Heart right ventricle (tissue), 16 donors: Measurements from ENCODE around the gene ALPP. TPM values are rescaled to one million over a fixed set of nuclear protein-coding genes. Genes with fewer than 3 reads are reported as not detected.
"Not testable (repeated sequence)": the region's sequence is repeated elsewhere in the genome, so short reads cannot be mapped to it uniquely, and the experiment has no call there.

ENCODE experiments used
- ATAC-seq, 8 donors: fragments of 200-7000 bp; cut with Tn5 transposase; one replicate each; pipeline ENCODE4 v1.9.1; 2020; ENCODE audit warnings: mild to moderate bottlenecking in 8 of 8, moderate library complexity in 8 of 8, moderate number of reproducible peaks in 1 of 8
- DNase-seq, 2 donors: peaks; one replicate each; pipeline ENCODE4 v3.0.0-alpha.2; 2020
- H3K27ac ChIP-seq, 10 donors: fragments of 200-600 bp; sonication (generic) in 2 of 10; one replicate each; pipeline versions ENCODE4 v1.5.0 to v1.8.0; 2020 to 2022; ENCODE audit warnings: mild to moderate bottlenecking in 3 of 10
- H3K27me3 ChIP-seq, 7 donors: fragments of 200-600 bp; one replicate each; pipeline ENCODE4 v1.8.0; 2021 to 2022; ENCODE audit warnings: mild to moderate bottlenecking in 2 of 7
- H3K36me3 ChIP-seq, 9 donors: fragments of 200-600 bp; sonication (generic) in 1 of 9; one replicate each; pipeline versions ENCODE4 v1.5.0 to v1.8.0; 2020 to 2022; ENCODE audit warnings: mild to moderate bottlenecking in 2 of 9
- H3K4me1 ChIP-seq, 9 donors: fragments of 200-600 bp; sonication (generic) in 1 of 9; one replicate each; pipeline versions ENCODE4 v1.5.0 to v1.8.0; 2020 to 2022; ENCODE audit warnings: mild to moderate bottlenecking in 4 of 9
- H3K4me3 ChIP-seq, 10 donors: fragments of 200-600 bp; sonication (generic) in 2 of 10; one replicate each; pipeline versions ENCODE4 v1.5.0 to v1.8.0; 2020 to 2022; ENCODE audit warnings: mild to moderate bottlenecking in 7 of 10, moderate library complexity in 2 of 10
- H3K9me3 ChIP-seq, 11 donors: fragments of 200-600 bp in 10 of 11; sonication (generic) in 2 of 11; one replicate each; pipeline versions ENCODE4 v1.5.0 to v1.8.0; 2013 to 2022; ENCODE audit warnings: mild to moderate bottlenecking in 2 of 11, control low read depth in 1 of 11, moderate library complexity in 1 of 11
- WGBS, 2 donors: extraction: QIAGEN DNeasy Blood & Tissue Kit; methylation state at CpG; one replicate each; pipeline ENCODE4 v1.1.7; 2013; ENCODE audit warnings: inconsistent platforms in 1 of 2; 5-methylcytosine and 5-hydroxymethylcytosine counted together
- intact Hi-C, 10 donors: fragments of 100-400 bp; cut with DNase I; formaldehyde crosslinking; loops; one replicate each; pipeline versions ENCODE4 v1.11.1 to v1.14.2; 2022
- polyA plus RNA-seq, 2 donors: library from polyadenylated mRNA; stranded (reverse); fragments of 200-250 nt; gene quantifications; one replicate each; pipeline ENCODE4 v1.2.3, GENCODE V29; 2013
- total RNA-seq, 10 donors: library from RNA; stranded (reverse); fragmentation: NEBNext Ultra II Directional in 3 of 10; extraction: Animal tissue kit (Norgen Biotek cat#: 25700) in 3 of 10; gene quantifications; one replicate each; pipeline versions ENCODE4 v1.2.1 to v1.2.4, GENCODE V29; 2021 to 2023
- TF ChIP-seq, protein P1 (sequence below), 9 donors: fragments of 200-600 bp; sonication (generic) in 2 of 9; IDR thresholded peaks; one replicate each; pipeline versions ENCODE4 v1.5.0 to v1.8.0; 2021 to 2022; ENCODE audit warnings: antibody characterized with exemption in 9 of 9, mild to moderate bottlenecking in 5 of 9, moderate library complexity in 1 of 9
- donor health status: Arrhythmogenic right ventricular cardiomyopathy.
- donor health status: ischemic (EF 13 %, LVEDD 7.1; RV severe dilation, severe dysfunction).
- donor health status: healthy with polysubstance abuse.
- donor health status: DM: no; HTN: yes; CAD: no.
- donor health status: DM: no; HTN: no; CAD: no.
- donor health status: ischemic (EF 25% LVEDD 6.9; RV normal size, moderate dysfunction).
- donor health status: ischemic (EF 25% LVEDD 5.7; RV mildly dilated, moderate dysfunction).
- donor health status: healthy.
- donor health status: DM: yes; HTN: yes; CAD: no.
- donor health status: Ischemic cardiomyopathy.
- donor health status: ischemic (EF 35%, LVEDD 5.7; RV mildly dilated, moderate dysfunction).
- donor health status: nonischemic (EF 11% LVEDD 7.7; RV severe dilation, severe dysfunction).
- donor health status: DM: yes; HTN: yes; CAD: no.
- donor health status: PGD.
- donor health status: ischemic (EF 29% LVEDD 5.4; RV normal size, mild dysfunction).
- donor health status: nonischemic (EF 23%, LVEDD 6.1; RV moderate dilation, normal function).

The ALPP gene
- total and polyA plus RNA-seq, 12 donors: not detected

GRCh38 chr2:232335859-232336215, 42.7 kb upstream of the ALPP start:
- 94% methylated on average over 4 of the region's 4 CpGs for WGBS, 2 donors
- TF ChIP-seq, protein P1, sequence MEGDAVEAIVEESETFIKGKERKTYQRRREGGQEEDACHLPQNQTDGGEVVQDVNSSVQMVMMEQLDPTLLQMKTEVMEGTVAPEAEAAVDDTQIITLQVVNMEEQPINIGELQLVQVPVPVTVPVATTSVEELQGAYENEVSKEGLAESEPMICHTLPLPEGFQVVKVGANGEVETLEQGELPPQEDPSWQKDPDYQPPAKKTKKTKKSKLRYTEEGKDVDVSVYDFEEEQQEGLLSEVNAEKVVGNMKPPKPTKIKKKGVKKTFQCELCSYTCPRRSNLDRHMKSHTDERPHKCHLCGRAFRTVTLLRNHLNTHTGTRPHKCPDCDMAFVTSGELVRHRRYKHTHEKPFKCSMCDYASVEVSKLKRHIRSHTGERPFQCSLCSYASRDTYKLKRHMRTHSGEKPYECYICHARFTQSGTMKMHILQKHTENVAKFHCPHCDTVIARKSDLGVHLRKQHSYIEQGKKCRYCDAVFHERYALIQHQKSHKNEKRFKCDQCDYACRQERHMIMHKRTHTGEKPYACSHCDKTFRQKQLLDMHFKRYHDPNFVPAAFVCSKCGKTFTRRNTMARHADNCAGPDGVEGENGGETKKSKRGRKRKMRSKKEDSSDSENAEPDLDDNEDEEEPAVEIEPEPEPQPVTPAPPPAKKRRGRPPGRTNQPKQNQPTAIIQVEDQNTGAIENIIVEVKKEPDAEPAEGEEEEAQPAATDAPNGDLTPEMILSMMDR (IDR thresholded peaks at IDR 0.05): no peak
- no peaks in the 10 kb centered on the region for H3K27me3 ChIP-seq
- intact Hi-C loops: loop anchor here in 1 of 10 donors (10.0 kb wide), 1 partner anchor 99 kb away; no protein-coding TSS in a partner anchor
- H3K9me3 ChIP-seq: no peaks in the 10 kb centered on the region
- ATAC-seq (no peak), DNase-seq (no peak)
- H3K4me1 ChIP-seq: peaks cover 0 to 4% (median 0%) of the 10 kb centered on the region in 9 donors
- H3K4me3 ChIP-seq: no peak overlapping the region
- no peak overlapping the region for H3K27ac ChIP-seq
- H3K36me3 ChIP-seq: peaks cover 0 to 27% (median 0%) of the 10 kb centered on the region in 9 donors

- intact Hi-C loops: loop anchor here in 1 of 10 donors (10.0 kb wide), 1 partner anchor 99 kb away; no protein-coding TSS in a partner anchor
- DNase-seq: no peak
- WGBS, 2 donors: 95 to 96% methylated on average over 15 of the region's 15 CpGs
These were observed 42.3 kb upstream of the ALPP start for GRCh38 chr2:232336241-232336736.

GRCh38 chr2:232336981-232337720, 41.4 kb upstream of the ALPP start:
- TF ChIP-seq, protein P1 (IDR thresholded peaks at IDR 0.05): no peak
- ATAC-seq (no peak), DNase-seq (no peak)
- Histone ChIP-seq H3K27me3 (no peaks in the 10 kb centered on the region), H3K36me3 (peaks cover 0 to 27% (median 0%) of the 10 kb centered on the region in 9 donors), H3K9me3 (no peaks in the 10 kb centered on the region), H3K27ac (no peak overlapping the region), H3K4me1 (no peaks in the 10 kb centered on the region), H3K4me3 (no peak overlapping the region)
- intact Hi-C loops: loop anchor here in 1 of 10 donors (10.0 kb wide), 1 partner anchor 98 kb away; no protein-coding TSS in a partner anchor
- WGBS, 2 donors: 88 to 91% methylated on average over 17 to 18 of the region's 18 CpGs

More at GRCh38 chr2:232336241-232336736, 42.3 kb upstream of the ALPP start:
- no peaks in the 10 kb centered on the region for H3K27me3 ChIP-seq
- no peaks in the 10 kb centered on the region for H3K9me3 ChIP-seq
- TF ChIP-seq, protein P1 (IDR thresholded peaks at IDR 0.05): no peak
- H3K36me3 ChIP-seq: peaks cover 0 to 27% (median 0%) of the 10 kb centered on the region in 9 donors
- ATAC-seq: no peak
- H3K4me1 ChIP-seq: peaks cover 0 to under 1% (median 0%) of the 10 kb centered on the region in 9 donors
- no peak overlapping the region for H3K27ac ChIP-seq
- H3K4me3 ChIP-seq: no peak overlapping the region

DNA sequence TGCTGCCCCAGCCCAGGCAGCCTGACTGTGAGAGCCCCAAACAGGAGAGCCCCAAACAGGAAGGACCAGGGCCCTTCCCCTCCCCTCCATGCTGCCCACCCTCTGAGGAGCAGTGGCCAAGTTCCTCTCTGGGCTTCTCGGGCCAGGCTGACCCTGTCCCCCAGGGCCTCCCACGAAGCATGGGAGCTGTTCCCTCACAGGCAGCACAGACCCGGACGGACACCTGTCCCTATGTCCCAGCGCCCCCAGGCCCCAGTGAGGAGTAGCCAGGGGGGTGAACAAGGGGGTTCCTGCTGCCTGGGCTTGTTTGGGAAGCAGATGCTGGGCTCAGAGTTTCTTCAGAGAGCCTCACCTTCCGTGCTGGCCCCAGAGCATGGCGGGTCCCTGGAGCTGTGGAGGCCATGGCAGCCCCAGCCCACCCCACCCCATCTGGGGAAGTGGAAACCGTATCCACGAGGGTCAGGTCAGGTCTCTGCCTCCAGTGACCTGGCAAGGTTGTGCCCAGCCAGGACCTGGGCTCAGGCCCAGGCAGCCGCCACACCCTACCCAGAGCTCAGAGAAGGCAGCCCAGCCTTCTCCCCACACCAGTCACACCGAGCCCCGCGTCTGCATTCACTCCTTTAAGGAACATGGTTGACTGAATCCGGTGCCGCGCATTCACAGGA, 40.3 kb upstream of the ALPP start:
- DNase-seq, H3K27me3 ChIP-seq, H3K27ac ChIP-seq, H3K4me3 ChIP-seq, ATAC-seq, H3K4me1 ChIP-seq, H3K9me3 ChIP-seq: not testable (repeated sequence)
- peaks cover 0 to 27% (median 0%) of the 10 kb centered on the region in 9 donors for H3K36me3 ChIP-seq
- intact Hi-C loops: loop anchor here in 1 of 10 donors (10.0 kb wide), 1 partner anchor 97 kb away; no protein-coding TSS in a partner anchor
- WGBS, 2 donors: 91 to 92% methylated on average over 10 to 11 of the region's 16 CpGs
